OCI-LY1 (cell line): ENCODE results near the gene TBX10.
"Not testable (repeated sequence)": the region's sequence is repeated elsewhere in the genome, so short reads cannot be mapped to it uniquely, and the experiment has no call there.

Experiments used
- H2AFZ ChIP-seq: fragments of 200-600 bp; sonication (generic), shearing (Covaris generic); 2 replicates; pipeline ENCODE4 v1.6.0; 2014; ENCODE audit warnings: antibody characterized with exemption, mild to moderate bottlenecking, low read length
- H3F3A ChIP-seq: fragments of 200-600 bp; sonication (generic), shearing (Covaris generic); 2 replicates; pipeline ENCODE4 v1.6.0; 2014; ENCODE audit warnings: mild to moderate bottlenecking, antibody characterized with exemption, low read length, moderate library complexity; ENCODE audit not compliant: insufficient read depth
- H3K27ac ChIP-seq: fragments of 200-600 bp; sonication (generic); 2 replicates; pipeline ENCODE4 v1.5.1; 2014; ENCODE audit warnings: low read length, mixed run types, mild to moderate bottlenecking, low read depth; ENCODE audit not compliant: poor library complexity, severe bottlenecking
- H3K27me3 ChIP-seq: fragments of 200-600 bp; sonication (generic); 2 replicates; pipeline ENCODE4 v1.6.0; 2014; ENCODE audit warnings: antibody characterized with exemption, mild to moderate bottlenecking, low read length, moderate library complexity; ENCODE audit not compliant: insufficient read depth
- H3K36me3 ChIP-seq: fragments of 200-600 bp; sonication (generic); 2 replicates; pipeline ENCODE4 v1.6.1; 2014; ENCODE audit warnings: mild to moderate bottlenecking, antibody characterized with exemption, low read length, moderate library complexity, mixed read lengths; ENCODE audit not compliant: insufficient read depth
- H3K4me1 ChIP-seq: fragments of 200-600 bp; sonication (generic); 2 replicates; pipeline ENCODE4 v1.5.1; 2014; ENCODE audit warnings: mild to moderate bottlenecking, low read length, moderate library complexity; ENCODE audit not compliant: insufficient read depth, severe bottlenecking
- H3K4me2 ChIP-seq: fragments of 200-600 bp; sonication (generic), shearing (Covaris generic); 2 replicates; pipeline ENCODE4 v1.6.1; 2014; ENCODE audit warnings: low read length
- H3K4me3 ChIP-seq: fragments of 200-600 bp; sonication (generic); 2 replicates; pipeline ENCODE4 v1.5.1; 2014; ENCODE audit warnings: low read length, low read depth, mild to moderate bottlenecking, mixed read lengths; ENCODE audit not compliant: poor library complexity, severe bottlenecking
- H3K79me2 ChIP-seq: fragments of 200-600 bp; shearing (Covaris generic); 2 replicates; pipeline ENCODE4 v1.6.1; 2016; ENCODE audit warnings: mixed run types, low read length, mixed read lengths; ENCODE audit not compliant: insufficient read depth
- H3K9ac ChIP-seq: fragments of 200-600 bp; sonication (generic), shearing (Covaris generic); 2 replicates; pipeline ENCODE4 v1.6.1; 2014; ENCODE audit warnings: mild to moderate bottlenecking, low read length, mixed read lengths
- H3K9me2 ChIP-seq: fragments of 200-600 bp; sonication (generic), shearing (Covaris generic); 2 replicates; pipeline ENCODE4 v1.6.1; 2014; ENCODE audit warnings: low read depth, mild to moderate bottlenecking, low read length, mixed read lengths
- H3K9me3 ChIP-seq: fragments of 200-600 bp; shearing (Covaris generic); 2 replicates; pipeline ENCODE4 v1.6.1; 2014; ENCODE audit warnings: low read length, mixed read lengths
- H4K20me1 ChIP-seq: fragments of 200-600 bp; sonication (generic), shearing (Covaris generic); 2 replicates; pipeline ENCODE4 v1.6.0; 2016; ENCODE audit warnings: mild to moderate bottlenecking, low read length; ENCODE audit not compliant: insufficient read depth
- CTCF ChIP-seq: fragments of 200-600 bp; sonication (generic), shearing (Covaris generic); IDR thresholded peaks from 2 replicates; pipeline ENCODE4 v1.5.1; 2017; ENCODE audit warnings: mild to moderate bottlenecking, antibody characterized with exemption, low read length, moderate library complexity, mixed read lengths
- EZH2 ChIP-seq: fragments of 200-600 bp; sonication (generic), shearing (Covaris generic); IDR thresholded peaks from 2 replicates; pipeline ENCODE4 v1.8.0; 2017; ENCODE audit warnings: borderline replicate concordance, mixed run types, mild to moderate bottlenecking, antibody characterized with exemption, low read length, moderate library complexity, mixed read lengths

The TBX10 gene

DNA sequence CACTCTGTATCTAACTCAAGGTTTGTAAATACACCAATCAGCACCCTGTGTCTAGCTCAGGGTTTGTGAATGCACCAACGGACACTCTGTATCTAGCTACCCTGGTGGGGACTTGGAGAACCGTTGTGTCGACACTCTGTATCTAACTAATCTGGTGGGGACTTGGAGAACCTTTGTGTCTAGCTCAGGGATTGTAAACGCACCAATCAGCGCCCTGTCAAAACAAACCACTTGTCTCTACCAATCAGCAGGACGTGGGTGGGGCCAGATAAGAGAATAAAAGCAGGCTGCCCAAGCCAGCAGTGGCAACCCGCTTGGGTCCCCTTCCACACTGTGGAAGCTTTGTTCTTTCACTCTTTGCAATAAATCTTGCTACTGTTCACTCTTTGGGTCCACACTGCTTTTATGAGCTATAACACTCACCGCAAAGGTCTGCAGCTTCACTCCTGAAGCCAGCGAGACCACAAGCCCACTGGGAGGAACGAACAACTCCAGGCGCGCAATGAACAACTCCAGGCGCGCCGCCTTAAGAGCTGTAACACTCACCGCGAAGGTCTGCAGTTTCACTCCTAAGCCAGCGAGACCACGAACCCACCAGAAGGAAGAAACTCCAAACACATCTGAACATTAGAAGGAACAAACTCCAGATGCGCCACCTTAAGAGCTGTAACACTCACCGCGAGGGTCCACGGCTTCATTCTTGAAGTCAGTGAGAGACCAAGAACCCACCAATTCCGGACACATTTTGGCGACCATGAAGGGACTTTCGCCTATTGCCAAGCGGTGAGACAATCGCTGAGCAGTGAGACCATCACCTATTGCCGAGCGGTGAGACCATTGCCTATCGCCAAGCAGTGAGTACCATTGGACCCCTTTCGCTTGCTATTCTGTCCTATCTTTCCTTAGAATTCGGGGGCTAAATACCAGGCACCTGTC lies 19.6 kb downstream of the TBX10 start:
- H3K36me3 ChIP-seq, H3F3A ChIP-seq, H3K4me3 ChIP-seq, H3K27me3 ChIP-seq, H3K79me2 ChIP-seq, H4K20me1 ChIP-seq, H3K4me2 ChIP-seq, H3K9me3 ChIP-seq, H3K27ac ChIP-seq, H3K4me1 ChIP-seq, H2AFZ ChIP-seq, H3K9me2 ChIP-seq, H3K9ac ChIP-seq: not testable (repeated sequence)

- H3K4me1 ChIP-seq, result peaks cover 18% of the 10 kb centered on the region
- not testable (repeated sequence) for H3K9ac ChIP-seq, H3K79me2 ChIP-seq, H2AFZ ChIP-seq, H3K4me3 ChIP-seq, H3F3A ChIP-seq, H4K20me1 ChIP-seq, H3K27ac ChIP-seq, H3K27me3 ChIP-seq, H3K9me3 ChIP-seq, H3K4me2 ChIP-seq, H3K36me3 ChIP-seq, H3K9me2 ChIP-seq
Measured at GRCh38 chr11:67618901-67619659, 20.5 kb downstream of the TBX10 start.

DNA sequence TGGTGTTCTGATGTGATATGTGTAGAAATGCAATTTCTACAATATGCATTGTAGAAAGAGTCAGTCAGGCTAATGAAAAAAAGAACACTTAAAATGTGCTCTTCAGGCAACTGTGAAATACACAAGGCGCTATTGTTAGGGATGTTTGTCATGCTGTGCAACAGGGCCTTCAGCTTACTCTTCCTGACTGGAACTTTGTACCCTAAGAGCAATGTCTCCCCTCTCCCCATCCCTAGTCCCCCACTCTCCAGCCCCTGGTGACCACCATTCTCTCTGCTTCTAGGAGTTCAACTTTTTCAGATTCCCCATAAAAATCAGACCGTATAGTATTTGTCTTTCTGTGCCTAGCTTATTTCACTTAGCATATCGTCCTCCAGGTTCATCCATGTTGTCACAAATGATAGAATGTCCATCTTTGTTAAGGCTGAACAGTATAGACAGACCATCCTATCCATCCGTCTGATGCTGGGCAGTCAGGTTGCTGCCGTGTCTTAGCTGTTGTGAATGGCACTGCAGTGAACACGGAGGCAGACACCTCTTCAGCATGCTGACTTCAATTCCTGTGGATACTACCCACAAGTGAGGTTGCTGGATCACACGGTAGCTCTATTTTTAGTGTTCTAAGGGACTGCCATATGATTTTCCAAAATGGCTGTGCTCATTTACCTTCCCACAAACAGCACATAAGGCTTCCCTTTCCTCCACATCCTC lies 22.2 kb downstream of the TBX10 start:
- Histone ChIP-seq H3K9ac (no peak overlapping the region), H2AFZ (no peak overlapping the region), H3K4me3 (no peak overlapping the region), H3K9me2 (no peaks in the 10 kb centered on the region), H3K27me3 (no peaks in the 10 kb centered on the region), H3K27ac (no peak overlapping the region), H3K4me2 (no peak overlapping the region), H3K4me1 (peaks cover 28% of the 10 kb centered on the region), H4K20me1 (no peaks in the 10 kb centered on the region), H3K9me3 (no peaks in the 10 kb centered on the region), H3K36me3 (peaks cover 12% of the 10 kb centered on the region; the same call in 1 of the 2 replicates), H3K79me2 (no peaks in the 10 kb centered on the region), H3F3A (no peaks in the 10 kb centered on the region)
- TF ChIP-seq CTCF, result no peak
- TF ChIP-seq EZH2, result no peak
